Keratinocyte (primary cell): ENCODE results near the gene FAU.

ENCODE experiments used
- EZH2 ChIP-seq: IDR thresholded peaks from one replicate; pipeline ENCODE4 v1.6.1; 2012; ENCODE audit warnings: inconsistent platforms, mild to moderate bottlenecking, low read length, moderate library complexity
- TF ChIP-seq, protein P1 (sequence below), 3 experiments: IDR thresholded peaks in 1 of 3; conservative IDR thresholded peaks in 1 of 3; optimal IDR thresholded peaks in 1 of 3; 2 replicates in 2 of 3; 3 replicates in 1 of 3; pipeline versions ENCODE3 to v1.5.1; 2011; ENCODE audit warnings: low read length in 3 of 3, mild to moderate bottlenecking in 3 of 3, moderate library complexity in 2 of 3, control low read depth in 1 of 3, inconsistent platforms in 1 of 3; ENCODE audit not compliant: insufficient read depth in 2 of 3; ENCODE audit errors: extremely low read depth in 1 of 3

DNA sequence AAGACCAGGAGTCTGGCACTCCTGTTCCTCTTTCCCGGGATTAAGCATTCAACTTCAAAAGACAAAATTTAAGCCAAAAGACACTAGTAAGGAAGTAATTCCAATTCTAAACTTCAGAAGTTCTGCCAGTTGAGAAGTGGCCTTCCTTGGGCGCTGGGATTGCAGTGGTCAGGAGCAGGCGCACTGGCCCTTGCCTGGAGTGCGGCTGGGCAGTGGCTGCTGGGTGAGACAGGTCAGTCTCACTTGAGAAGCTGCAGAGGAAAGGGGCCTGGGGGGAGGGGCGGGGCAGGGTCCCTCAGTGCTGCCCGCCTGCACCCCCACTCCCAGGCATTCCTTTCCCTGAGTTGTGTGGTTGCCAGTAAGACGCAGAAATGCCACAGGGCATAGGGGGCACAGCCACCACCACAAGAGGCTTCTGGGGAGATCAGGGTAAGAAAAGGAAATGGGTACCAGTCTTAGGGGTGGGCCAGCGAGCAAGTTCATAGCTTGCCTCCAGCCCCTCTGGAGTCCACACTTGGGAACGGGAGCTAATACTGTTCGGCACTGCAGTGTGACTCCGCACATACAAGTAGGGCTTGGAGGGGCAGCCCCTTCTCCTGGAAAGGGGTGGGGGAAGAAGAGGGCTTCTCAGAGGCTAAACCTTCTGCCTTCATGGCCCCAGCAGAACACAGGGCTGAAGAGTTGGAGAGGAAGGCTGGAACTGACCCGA, 5.7 kb upstream of the FAU start:
- TF ChIP-seq, protein P1, sequence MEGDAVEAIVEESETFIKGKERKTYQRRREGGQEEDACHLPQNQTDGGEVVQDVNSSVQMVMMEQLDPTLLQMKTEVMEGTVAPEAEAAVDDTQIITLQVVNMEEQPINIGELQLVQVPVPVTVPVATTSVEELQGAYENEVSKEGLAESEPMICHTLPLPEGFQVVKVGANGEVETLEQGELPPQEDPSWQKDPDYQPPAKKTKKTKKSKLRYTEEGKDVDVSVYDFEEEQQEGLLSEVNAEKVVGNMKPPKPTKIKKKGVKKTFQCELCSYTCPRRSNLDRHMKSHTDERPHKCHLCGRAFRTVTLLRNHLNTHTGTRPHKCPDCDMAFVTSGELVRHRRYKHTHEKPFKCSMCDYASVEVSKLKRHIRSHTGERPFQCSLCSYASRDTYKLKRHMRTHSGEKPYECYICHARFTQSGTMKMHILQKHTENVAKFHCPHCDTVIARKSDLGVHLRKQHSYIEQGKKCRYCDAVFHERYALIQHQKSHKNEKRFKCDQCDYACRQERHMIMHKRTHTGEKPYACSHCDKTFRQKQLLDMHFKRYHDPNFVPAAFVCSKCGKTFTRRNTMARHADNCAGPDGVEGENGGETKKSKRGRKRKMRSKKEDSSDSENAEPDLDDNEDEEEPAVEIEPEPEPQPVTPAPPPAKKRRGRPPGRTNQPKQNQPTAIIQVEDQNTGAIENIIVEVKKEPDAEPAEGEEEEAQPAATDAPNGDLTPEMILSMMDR (optimal IDR thresholded peaks at IDR 0.05 in 1 of 3, IDR thresholded peaks at IDR 0.05 in 1 of 3, conservative IDR thresholded peaks at IDR 0.05 in 1 of 3; ENCODE audit: extremely low read depth in 1 of 3, insufficient read depth in 2 of 3, low read length in 3 of 3) = no peak
- TF ChIP-seq EZH2 = no peak
